ENCODE data around the gene TTL.
"Not testable (repeated sequence)": the region's sequence is repeated elsewhere in the genome, so short reads cannot be mapped to it uniquely, and the experiment has no call there.

Gene TTL

DNA sequence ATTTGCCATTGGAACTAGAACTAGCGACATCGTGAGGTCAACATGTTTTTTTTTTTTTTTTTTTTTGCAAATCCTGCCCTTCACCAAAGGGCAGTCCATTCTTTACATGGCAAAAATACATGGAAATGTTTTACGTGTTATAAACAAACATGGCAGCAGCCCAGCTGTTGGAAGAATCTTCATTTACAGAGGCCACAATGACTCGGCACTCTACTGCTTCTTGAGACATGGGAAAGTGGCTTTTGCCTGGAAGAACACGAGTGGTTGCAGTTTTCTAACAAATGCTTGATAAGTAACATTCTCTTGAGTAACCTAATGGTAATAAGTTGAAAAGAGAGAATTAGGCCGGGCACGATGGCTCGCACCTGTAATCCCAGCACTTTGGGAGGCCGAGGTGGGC lies 37.5 kb downstream of the TTL start:
- DNase-seq (ENCODE audit: extremely low read depth, low read depth) = no peak
- TF ChIP-seq, protein P1, sequence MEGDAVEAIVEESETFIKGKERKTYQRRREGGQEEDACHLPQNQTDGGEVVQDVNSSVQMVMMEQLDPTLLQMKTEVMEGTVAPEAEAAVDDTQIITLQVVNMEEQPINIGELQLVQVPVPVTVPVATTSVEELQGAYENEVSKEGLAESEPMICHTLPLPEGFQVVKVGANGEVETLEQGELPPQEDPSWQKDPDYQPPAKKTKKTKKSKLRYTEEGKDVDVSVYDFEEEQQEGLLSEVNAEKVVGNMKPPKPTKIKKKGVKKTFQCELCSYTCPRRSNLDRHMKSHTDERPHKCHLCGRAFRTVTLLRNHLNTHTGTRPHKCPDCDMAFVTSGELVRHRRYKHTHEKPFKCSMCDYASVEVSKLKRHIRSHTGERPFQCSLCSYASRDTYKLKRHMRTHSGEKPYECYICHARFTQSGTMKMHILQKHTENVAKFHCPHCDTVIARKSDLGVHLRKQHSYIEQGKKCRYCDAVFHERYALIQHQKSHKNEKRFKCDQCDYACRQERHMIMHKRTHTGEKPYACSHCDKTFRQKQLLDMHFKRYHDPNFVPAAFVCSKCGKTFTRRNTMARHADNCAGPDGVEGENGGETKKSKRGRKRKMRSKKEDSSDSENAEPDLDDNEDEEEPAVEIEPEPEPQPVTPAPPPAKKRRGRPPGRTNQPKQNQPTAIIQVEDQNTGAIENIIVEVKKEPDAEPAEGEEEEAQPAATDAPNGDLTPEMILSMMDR (IDR thresholded peaks at IDR 0.05; ENCODE audit: low read depth, low read length) = no peak

DNA sequence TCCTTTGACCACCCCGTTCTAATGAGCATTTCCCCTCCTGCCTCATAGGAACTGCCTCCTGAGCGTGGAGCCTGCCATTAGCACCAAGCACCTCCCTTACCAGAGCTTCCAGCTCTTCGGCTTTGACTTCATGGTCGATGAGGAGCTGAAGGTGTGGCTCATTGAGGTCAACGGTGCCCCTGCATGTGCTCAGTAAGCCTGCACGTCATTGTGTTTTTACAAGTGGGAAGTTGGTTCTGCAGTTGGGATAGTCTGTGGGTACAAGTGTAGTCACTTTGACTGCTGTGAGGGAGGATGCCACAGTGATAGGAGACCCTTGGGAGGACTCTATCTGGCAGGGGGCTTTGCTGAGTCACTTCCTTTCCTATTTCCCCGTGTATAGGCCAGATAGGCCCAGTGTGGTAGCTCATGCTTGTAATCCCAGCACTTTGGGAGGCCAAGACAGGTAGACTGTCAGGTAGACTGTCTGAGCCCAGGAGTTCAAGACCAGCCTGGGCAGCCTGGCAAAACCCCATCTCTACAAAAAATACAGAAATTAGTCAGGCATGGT lies 38.4 kb downstream of the TTL start:
- TF ChIP-seq, protein P1 (IDR thresholded peaks at IDR 0.05; ENCODE audit: low read depth, low read length) = no peak
- DNase-seq (ENCODE audit: extremely low read depth, low read depth) = no peak

DNA sequence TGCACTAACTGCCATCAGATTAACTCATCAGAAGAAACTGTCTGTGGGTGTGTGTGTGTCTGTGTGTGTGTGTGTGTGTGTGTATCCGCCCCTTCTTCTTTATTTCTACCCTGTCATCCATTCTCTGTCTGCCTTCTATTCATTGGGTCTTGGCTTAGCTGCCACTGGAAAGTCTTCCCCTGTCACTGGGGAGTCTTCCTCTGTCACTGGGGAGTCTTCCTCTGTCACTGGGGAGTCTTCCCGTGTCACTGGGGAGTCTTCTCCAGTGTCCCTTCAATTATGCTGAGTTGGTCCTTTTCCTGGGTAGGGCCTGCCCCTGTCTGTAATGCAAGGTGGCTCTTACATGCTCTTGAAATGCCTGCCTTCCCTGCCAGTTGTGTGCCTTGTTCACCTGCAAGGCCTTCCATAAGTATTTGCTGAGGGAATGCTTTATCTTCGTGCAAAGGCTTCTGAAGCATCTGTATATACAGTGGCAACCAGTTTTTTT lies 41.4 kb downstream of the TTL start:
- DNase-seq (ENCODE audit: extremely low read depth, low read depth) = no peak
- TF ChIP-seq, protein P1 (IDR thresholded peaks at IDR 0.05; ENCODE audit: low read depth, low read length) = no peak

DNA sequence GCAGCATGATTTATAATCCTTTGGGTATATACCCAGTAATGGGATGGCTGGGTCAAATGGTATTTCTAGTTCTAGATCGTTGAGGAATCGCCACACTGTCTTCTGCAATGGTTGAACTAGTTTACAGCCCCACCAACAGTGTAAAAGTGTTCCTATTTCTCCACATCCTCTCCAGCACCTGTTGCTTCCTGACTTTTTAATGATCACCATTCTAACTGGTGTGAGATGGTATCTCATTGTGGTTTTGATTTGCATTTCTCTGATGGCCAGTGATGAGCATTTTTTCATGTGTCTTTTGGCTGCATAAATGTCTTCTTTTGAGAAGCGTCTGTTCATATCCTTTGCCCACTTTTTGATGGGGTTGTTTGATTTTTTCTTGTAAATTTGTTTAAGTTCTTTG lies 42.3 kb downstream of the TTL start:
- DNase-seq (ENCODE audit: extremely low read depth, low read depth) = not testable (repeated sequence)

DNA sequence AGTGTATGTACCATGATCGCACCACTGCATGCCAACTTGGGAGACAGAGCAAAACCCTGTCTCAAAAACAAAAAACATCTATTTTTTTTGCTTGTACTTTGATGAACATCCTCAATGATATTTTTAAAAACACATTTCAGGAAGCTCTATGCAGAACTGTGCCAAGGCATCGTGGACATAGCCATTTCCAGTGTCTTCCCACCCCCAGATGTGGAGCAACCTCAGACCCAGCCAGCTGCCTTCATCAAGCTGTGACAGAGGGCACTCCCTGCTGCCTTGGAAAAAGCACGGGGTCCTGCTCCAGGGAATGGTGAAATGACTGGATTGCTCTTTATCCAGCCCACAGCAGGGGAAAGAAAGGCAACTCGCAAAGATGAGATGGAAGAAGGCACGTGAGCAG lies 46.6 kb downstream of the TTL start:
- DNase-seq (ENCODE audit: extremely low read depth, low read depth) = no peak
- TF ChIP-seq, protein P1 (IDR thresholded peaks at IDR 0.05; ENCODE audit: low read depth, low read length) = no peak

DNA sequence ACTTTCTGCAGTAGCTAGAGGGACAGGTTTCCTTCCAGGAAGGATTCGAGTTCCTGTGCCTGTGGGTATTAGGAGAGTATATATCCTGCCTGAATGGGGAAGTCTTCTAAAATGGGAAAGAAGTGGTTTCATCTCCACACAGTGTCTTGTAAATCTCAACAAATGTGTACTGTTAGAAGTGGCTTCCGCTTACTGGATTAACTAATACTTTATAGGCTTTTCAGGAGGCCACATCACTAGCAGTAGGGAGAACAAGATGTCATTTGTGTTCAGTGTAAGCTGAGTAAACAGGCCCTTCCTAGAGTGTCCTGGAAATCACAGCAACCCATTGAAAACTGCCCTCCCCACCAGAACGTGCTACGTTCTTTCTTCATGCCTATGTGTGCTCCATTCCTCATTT lies 47.8 kb downstream of the TTL start:
- TF ChIP-seq, protein P1 (IDR thresholded peaks at IDR 0.05; ENCODE audit: low read depth, low read length) = no peak
- DNase-seq (ENCODE audit: extremely low read depth, low read depth) = no peak

DNA sequence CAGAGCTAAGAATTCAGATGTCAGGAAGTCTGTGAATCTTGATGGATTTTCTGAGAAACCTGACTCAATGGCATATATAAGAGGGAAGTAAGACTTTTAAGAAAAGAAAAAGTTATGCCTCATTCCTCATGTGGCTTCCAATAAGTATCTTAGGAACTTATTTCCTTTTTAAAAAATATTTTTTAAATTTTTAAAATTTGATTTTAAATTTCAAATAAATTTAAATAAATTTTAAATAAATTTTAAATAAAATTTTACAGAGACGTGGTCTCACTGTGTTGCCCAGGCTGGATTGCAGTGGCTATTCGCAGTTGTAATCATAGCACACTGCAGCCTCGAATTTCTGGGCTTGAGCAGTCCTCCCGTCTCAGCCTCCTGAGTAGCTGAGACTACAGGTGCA lies 48.8 kb downstream of the TTL start:
- DNase-seq (ENCODE audit: extremely low read depth, low read depth) = no peak
- TF ChIP-seq, protein P1 (IDR thresholded peaks at IDR 0.05; ENCODE audit: low read depth, low read length) = no peak

DNA sequence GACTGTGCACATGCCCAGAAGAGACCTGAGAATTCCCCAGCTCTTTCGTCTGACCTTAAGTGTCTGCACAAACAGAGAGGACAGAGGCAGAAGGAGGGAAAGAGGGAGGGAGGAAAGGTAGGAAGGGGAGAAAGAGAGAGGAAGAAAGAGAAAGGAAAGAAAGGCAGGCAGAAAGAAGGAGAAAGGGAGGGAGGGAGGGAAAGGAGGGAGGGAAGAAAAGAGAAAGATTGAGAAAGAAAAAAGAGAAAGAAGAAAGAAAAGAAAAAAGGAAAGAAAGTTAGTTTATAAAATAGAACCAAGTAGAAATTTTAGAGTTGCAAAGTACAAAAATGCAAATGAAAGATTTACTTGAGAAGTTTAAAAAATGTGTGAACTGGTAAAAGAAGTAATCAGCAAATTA lies 52.9 kb downstream of the TTL start:
- TF ChIP-seq, protein P1 (IDR thresholded peaks at IDR 0.05; ENCODE audit: low read depth, low read length) = no peak
- DNase-seq (ENCODE audit: extremely low read depth, low read depth) = no peak

DNA sequence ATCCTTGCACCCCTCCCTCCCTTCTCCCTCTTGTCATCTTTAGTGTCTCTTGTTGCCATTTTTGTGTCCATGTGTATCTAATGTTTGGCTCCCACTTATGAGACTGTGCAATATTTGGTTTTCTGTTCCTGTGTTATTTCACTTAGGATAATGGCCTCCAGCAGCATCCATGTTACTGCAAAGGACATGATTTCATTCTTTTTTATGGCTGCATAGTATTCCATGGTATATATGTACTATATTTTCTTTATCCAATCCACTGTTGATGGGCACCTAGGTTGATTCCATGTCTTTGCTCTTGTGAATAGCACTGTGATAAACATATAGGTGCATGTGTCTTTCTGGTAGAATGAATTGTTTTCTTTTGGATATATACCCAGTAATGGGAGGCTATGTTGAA lies 54.7 kb downstream of the TTL start:
- DNase-seq (ENCODE audit: extremely low read depth, low read depth) = not testable (repeated sequence)

Measured in AG09319 (cell line).